ENCODE results near the gene FMR1NB. TPM values are rescaled to one million over a fixed set of nuclear protein-coding genes. Genes with fewer than 3 reads are reported as not detected.

The FMR1NB gene
- total RNA-seq (2022; extraction: Qiagen RNA extraction): not detected in 5 replicates

GRCh38 chrX:147981038-147981752 lies at the start of gene FMR1NB:
TSS of gene FMR1NB (plus strand) at chrX:147981337. CDS start at chrX:147981403, 66 bp downstream.

Other genes with a start within 250 kb of the FMR1NB start
- 15.9 to 22.9 TPM (median 20.3 TPM) in 5 replicates for gene FMR1, start 69.4 kb upstream of the FMR1NB start, total RNA-seq (2022; extraction: Qiagen RNA extraction)

Data from A549 treated with AZD2906 at 1 μM for 4 hours (cell line).